Measurements from ENCODE around the gene TMEM179. TPM values are rescaled to one million over a fixed set of nuclear protein-coding genes. Genes with fewer than 3 reads are reported as not detected.
"Not testable (repeated sequence)": the region's sequence is repeated elsewhere in the genome, so short reads cannot be mapped to it uniquely, and the experiment has no call there.

The TMEM179 gene
- not detected for total RNA-seq

DNA sequence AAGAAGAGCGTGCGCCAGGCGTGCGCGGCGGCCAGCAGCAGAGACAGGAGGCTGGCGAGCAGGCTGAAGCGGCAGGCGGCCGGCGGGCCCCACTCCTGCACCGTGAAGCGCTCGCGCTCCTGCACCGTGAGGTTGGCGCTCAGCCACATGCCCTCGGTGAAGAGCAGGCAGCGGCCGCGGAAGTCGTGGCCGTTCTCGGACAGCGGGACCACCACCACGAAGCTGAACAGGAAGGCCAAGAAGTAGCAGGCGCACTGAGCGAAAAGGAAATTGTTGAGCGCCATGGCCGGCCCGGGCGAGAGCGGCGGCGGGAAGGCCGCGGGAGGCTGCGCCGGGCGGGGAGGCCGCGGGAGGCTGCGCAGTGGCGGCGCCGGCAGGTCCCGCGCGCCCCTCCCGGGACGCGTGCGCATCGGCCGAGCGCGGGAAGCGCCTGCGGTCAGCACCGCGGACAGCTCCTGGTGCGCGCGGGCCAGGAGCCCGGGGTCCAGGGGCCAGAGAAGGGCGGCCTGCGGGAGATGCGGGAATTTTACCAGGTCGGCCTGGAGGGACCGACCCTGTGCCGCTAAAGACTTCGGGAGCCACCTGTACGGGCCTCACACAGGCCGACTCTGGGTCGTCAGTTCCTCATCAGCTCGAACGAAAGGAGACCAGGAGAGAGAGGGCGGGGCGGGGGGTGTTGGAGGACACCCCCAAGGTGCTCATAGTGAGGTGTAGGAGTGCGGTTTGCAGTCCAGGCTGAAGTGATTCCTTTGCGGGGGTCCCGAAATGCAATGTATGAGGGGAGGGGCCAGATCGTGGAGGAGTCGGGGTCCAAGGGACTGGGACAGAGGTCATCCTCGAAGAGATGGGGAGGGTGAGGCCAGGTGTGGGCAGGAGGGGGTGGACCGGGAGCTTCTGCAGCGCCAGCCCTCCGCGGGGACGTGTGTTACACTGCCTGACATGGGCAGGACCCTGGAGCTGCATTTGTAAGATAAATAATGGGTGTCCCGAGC is at the start of gene TMEM179:
TSS of gene TMEM179 (minus strand) at position 315 of the 992 bp plus-strand sequence. CDS start at position 284, 31 bp downstream.
- Histone ChIP-seq H3K27me3 (peaks cover 0 to 23% (median 9%) of the 10 kb centered on the region in 4 donors), H3K9me3 (no peaks in the 10 kb centered on the region), H3K36me3 (no peaks in the 10 kb centered on the region), H3K4me1 (peaks cover 0 to 15% (median 3%) of the 10 kb centered on the region in 4 donors), H3K4me3 (peak within 1 kb of the TSS in 2 of 4 donors; percentile 15 to 20), H3K27ac (no peak within 1 kb of the TSS)
- TF ChIP-seq, protein P1, sequence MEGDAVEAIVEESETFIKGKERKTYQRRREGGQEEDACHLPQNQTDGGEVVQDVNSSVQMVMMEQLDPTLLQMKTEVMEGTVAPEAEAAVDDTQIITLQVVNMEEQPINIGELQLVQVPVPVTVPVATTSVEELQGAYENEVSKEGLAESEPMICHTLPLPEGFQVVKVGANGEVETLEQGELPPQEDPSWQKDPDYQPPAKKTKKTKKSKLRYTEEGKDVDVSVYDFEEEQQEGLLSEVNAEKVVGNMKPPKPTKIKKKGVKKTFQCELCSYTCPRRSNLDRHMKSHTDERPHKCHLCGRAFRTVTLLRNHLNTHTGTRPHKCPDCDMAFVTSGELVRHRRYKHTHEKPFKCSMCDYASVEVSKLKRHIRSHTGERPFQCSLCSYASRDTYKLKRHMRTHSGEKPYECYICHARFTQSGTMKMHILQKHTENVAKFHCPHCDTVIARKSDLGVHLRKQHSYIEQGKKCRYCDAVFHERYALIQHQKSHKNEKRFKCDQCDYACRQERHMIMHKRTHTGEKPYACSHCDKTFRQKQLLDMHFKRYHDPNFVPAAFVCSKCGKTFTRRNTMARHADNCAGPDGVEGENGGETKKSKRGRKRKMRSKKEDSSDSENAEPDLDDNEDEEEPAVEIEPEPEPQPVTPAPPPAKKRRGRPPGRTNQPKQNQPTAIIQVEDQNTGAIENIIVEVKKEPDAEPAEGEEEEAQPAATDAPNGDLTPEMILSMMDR (IDR thresholded peaks at IDR 0.05): no peak
- TF ChIP-seq POLR2A (IDR thresholded peaks at IDR 0.05): no peak
- TF ChIP-seq POLR2AphosphoS5 (IDR thresholded peaks at IDR 0.05): no peak
- no peak for TF ChIP-seq EP300 (IDR thresholded peaks at IDR 0.05)
- ATAC-seq (ENCODE audit: low FRiP score in 2 of 2): peak in 1 of 2 donors; percentile 50
- DNase-seq: peak in 1 of 2 donors; percentile 87
- 11 to 32% methylated on average over 18 to 82 of the region's 91 CpGs for WGBS, 2 donors

GRCh38 chr14:104654119-104654518 is 49.5 kb upstream of the TMEM179 start:
- DNase-seq: no peak
- Histone ChIP-seq H3K27me3 (no peaks in the 10 kb centered on the region), H3K4me3 (no peak overlapping the region), H3K27ac (no peak overlapping the region), H3K4me1 (peaks cover 9 to 11% (median 10%) of the 10 kb centered on the region in 4 donors), H3K36me3 (no peaks in the 10 kb centered on the region), H3K9me3 (peaks cover 0 to 11% (median 0%) of the 10 kb centered on the region in 4 donors)
- no peak for ATAC-seq (ENCODE audit: low FRiP score in 2 of 2)
- TF ChIP-seq POLR2A (IDR thresholded peaks at IDR 0.05) (no peak), EP300 (IDR thresholded peaks at IDR 0.05) (no peak), POLR2AphosphoS5 (IDR thresholded peaks at IDR 0.05) (no peak)
- TF ChIP-seq, protein P1 (IDR thresholded peaks at IDR 0.05): no peak
- 78 to 80% methylated on average over 6 of the region's 6 CpGs for WGBS, 2 donors

- H3K36me3 ChIP-seq; H3K27ac ChIP-seq; H3K27me3 ChIP-seq; ATAC-seq (ENCODE audit: low FRiP score in 2 of 2); H3K4me3 ChIP-seq: not testable (repeated sequence)
- peak in 1 of 2 donors; percentile 65 for DNase-seq
- H3K4me1 ChIP-seq: peaks cover 9 to 11% (median 10%) of the 10 kb centered on the region in 4 donors
- WGBS, 2 donors: 88 to 97% methylated on average over 27 to 47 of the region's 52 CpGs
- peaks cover 0 to 11% (median 0%) of the 10 kb centered on the region in 4 donors for H3K9me3 ChIP-seq
These were observed 48.8 kb upstream of the TMEM179 start for GRCh38 chr14:104653130-104653920.

DNA sequence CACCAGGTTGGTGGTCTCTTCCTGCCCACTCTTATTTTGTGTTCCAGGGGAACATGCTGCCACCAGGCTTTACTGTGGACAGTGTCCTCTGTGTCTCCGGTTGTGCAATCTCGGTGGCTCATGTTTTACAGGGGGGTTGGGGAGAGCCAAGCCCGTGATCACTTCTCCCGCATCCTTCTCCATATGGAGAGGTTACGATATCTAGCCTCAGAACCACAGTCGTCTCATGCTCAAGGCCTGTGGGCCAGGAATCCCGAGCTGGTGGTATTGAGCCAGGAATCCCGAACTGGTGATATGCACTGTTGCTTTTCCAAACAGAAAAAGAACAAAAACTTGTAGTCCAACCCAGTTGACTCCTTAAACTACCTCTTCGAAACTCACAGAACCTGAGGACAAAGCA is 47.8 kb upstream of the TMEM179 start:
- Histone ChIP-seq H3K36me3 (no peaks in the 10 kb centered on the region), H3K27ac (no peak overlapping the region), H3K4me3 (no peak overlapping the region), H3K27me3 (no peaks in the 10 kb centered on the region), H3K4me1 (peaks cover 9 to 11% (median 10%) of the 10 kb centered on the region in 4 donors), H3K9me3 (peaks cover 0 to 11% (median 0%) of the 10 kb centered on the region in 4 donors)
- 95 to 98% methylated on average over 6 to 9 of the region's 9 CpGs for WGBS, 2 donors
- ATAC-seq (ENCODE audit: low FRiP score in 2 of 2) (no peak), DNase-seq (no peak)
- TF ChIP-seq, protein P1 (IDR thresholded peaks at IDR 0.05): no peak
- no peak for TF ChIP-seq POLR2A (IDR thresholded peaks at IDR 0.05)
- no peak for TF ChIP-seq POLR2AphosphoS5 (IDR thresholded peaks at IDR 0.05)
- no peak for TF ChIP-seq EP300 (IDR thresholded peaks at IDR 0.05)

DNA sequence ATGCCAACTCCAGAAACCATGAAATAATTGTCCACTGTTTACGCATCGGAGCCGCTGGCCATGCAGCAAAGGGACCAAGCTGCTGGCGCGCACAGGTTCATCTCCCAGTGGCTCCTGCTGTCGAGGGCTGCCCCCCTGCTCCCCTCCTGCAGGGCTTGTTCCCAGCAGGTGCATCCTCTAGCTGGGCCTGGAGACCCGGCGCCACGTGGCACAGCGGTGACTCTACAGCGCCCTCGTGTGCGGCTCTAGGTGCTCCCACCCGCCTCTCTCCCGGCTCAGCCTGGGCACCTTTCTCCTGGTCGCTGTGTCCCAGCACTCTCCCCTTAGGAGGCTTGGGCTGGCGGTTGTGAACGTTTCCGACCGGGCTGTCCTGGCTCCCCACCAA is 47.3 kb upstream of the TMEM179 start:
- no peaks in the 10 kb centered on the region for H3K36me3 ChIP-seq
- ATAC-seq (ENCODE audit: low FRiP score in 2 of 2) (no peak), DNase-seq (peak in 1 of 2 donors; percentile 55)
- peaks cover 9 to 11% (median 10%) of the 10 kb centered on the region in 4 donors for H3K4me1 ChIP-seq
- no peak overlapping the region for H3K27ac ChIP-seq
- peaks cover 0 to 11% (median 0%) of the 10 kb centered on the region in 4 donors for H3K9me3 ChIP-seq
- no peaks in the 10 kb centered on the region for H3K27me3 ChIP-seq
- TF ChIP-seq, protein P1 (IDR thresholded peaks at IDR 0.05): no peak
- no peak for TF ChIP-seq EP300 (IDR thresholded peaks at IDR 0.05)
- TF ChIP-seq POLR2AphosphoS5 (IDR thresholded peaks at IDR 0.05): no peak
- no peak for TF ChIP-seq POLR2A (IDR thresholded peaks at IDR 0.05)
- H3K4me3 ChIP-seq: no peak overlapping the region
- WGBS, 2 donors: 82 to 89% methylated on average over 14 to 20 of the region's 20 CpGs

Measured in upper lobe of left lung (tissue), 6 donors.